Loucy (cell line): ENCODE measurements around the gene ZNF467.

Experiments
- H2AFZ ChIP-seq: fragments of 200-600 bp; sonication (generic); 2 replicates; pipeline ENCODE4 v1.6.0; 2016; ENCODE audit warnings: antibody characterized with exemption, mild to moderate bottlenecking, low read length, moderate library complexity
- H3F3A ChIP-seq: fragments of 200-600 bp; 2 replicates; pipeline ENCODE4 v1.6.0; 2016; ENCODE audit warnings: antibody characterized with exemption, low read depth, mild to moderate bottlenecking
- H3K27me3 ChIP-seq: fragments of 200-600 bp; sonication (generic); 2 replicates; pipeline ENCODE4 v1.6.1; 2014; ENCODE audit warnings: low read length, mild to moderate bottlenecking; ENCODE audit not compliant: insufficient read depth, poor library complexity, severe bottlenecking
- H3K36me3 ChIP-seq: fragments of 200-600 bp; sonication (generic); 2 replicates; pipeline ENCODE4 v1.6.1; 2016; ENCODE audit warnings: low read length; ENCODE audit not compliant: insufficient read depth
- H3K4me1 ChIP-seq: fragments of 200-600 bp; sonication (generic); 2 replicates; pipeline ENCODE4 v1.5.1; 2014; ENCODE audit warnings: low read length, mild to moderate bottlenecking; ENCODE audit not compliant: insufficient read depth, poor library complexity, severe bottlenecking
- H3K4me2 ChIP-seq: fragments of 200-600 bp; sonication (generic); 2 replicates; pipeline ENCODE4 v1.6.0; 2014; ENCODE audit warnings: antibody characterized with exemption, low read length, low read depth, mild to moderate bottlenecking; ENCODE audit not compliant: poor library complexity, severe bottlenecking
- H3K4me3 ChIP-seq: fragments of 200-600 bp; sonication (generic); 2 replicates; pipeline ENCODE4 v1.5.1; 2014; ENCODE audit warnings: low read length, mild to moderate bottlenecking, mixed read lengths; ENCODE audit not compliant: poor library complexity, severe bottlenecking
- H3K79me2 ChIP-seq: fragments of 200-600 bp; sonication (generic); 2 replicates; pipeline ENCODE4 v1.6.1; 2014; ENCODE audit warnings: low read length; ENCODE audit not compliant: insufficient read depth
- H3K9ac ChIP-seq: fragments of 200-600 bp; sonication (generic); 2 replicates; pipeline ENCODE4 v1.6.0; 2014; ENCODE audit warnings: mild to moderate bottlenecking, low read depth, low read length, moderate library complexity; ENCODE audit not compliant: poor library complexity, severe bottlenecking
- H3K9me2 ChIP-seq: fragments of 200-600 bp; sonication (generic); replicated peaks from 2 replicates; pipeline ENCODE4 v1.6.1; 2016; ENCODE audit warnings: low read depth, low read length, mixed read lengths
- H3K9me3 ChIP-seq: fragments of 200-600 bp; sonication (generic); 2 replicates; pipeline ENCODE4 v1.6.1; 2014; ENCODE audit warnings: mild to moderate bottlenecking, antibody characterized with exemption, low read length, low read depth; ENCODE audit not compliant: insufficient read depth
- H4K20me1 ChIP-seq: fragments of 200-600 bp; sonication (generic); 2 replicates; pipeline ENCODE4 v1.6.0; 2014; ENCODE audit warnings: antibody characterized with exemption, low read length, mild to moderate bottlenecking; ENCODE audit not compliant: insufficient read depth, poor library complexity, severe bottlenecking
- EZH2phosphoT487 ChIP-seq: fragments of 200-600 bp; IDR thresholded peaks from 2 replicates; pipeline ENCODE4 v1.6.1; 2018; ENCODE audit warnings: antibody characterized with exemption, mild to moderate bottlenecking, moderate library complexity, borderline replicate concordance
- TF ChIP-seq, protein P1 (sequence below): fragments of 200-600 bp; sonication (generic); conservative IDR thresholded peaks from 2 replicates; pipeline ENCODE4 v1.5.1; 2014; ENCODE audit warnings: mild to moderate bottlenecking, antibody characterized with exemption, low read length

The ZNF467 gene

DNA sequence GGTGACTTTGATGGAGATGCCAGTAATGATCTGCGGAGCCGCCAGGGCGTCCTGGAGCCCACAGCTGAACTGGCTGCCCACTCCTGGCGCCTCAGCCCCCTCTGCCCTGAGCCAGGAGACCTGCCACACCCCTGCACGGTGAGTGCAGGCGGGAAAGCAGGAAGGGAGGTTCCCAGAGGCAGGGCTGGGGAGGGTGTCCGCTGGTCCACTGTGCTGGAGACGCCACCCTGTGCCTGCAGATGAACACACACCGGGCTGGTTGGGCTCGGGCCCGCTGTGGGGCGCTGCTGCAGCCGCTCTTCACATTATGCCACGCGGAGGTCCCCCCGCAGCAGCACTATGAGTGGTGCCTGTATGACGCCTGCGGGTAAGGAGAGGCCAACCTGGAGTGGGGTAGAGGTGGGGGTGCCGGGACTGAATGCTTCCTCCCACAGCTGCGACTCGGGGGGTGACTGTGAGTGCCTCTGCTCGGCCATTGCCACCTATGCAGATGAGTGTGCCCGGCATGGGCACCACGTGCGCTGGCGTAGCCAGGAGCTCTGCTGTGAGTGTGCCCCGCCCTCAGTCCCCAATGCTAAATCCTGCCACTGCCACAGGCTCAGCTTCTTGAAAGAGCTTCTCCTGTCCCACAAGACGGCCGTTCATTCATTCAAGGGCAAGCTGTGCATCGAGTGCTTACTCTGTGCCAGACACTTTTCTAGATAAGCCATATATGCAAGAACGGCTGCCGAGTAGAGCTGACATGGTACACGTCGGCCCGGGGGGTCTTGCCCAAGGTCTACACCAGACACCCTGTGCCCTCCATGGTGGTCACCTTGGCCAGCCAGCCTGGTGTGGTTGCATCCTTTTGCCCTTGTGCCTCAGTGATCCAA, 14.3 kb upstream of the ZNF467 start:
- H3K79me2 ChIP-seq, result no peaks in the 10 kb centered on the region
- H3K4me1 ChIP-seq, result no peaks in the 10 kb centered on the region
- 0 out of 2 replicates have a peak overlapping the region, but pooled peaks have one; percentile 19 for H2AFZ ChIP-seq
- H3K4me3 ChIP-seq, result peak overlapping the region; percentile 34
- H3K27me3 ChIP-seq, result no peaks in the 10 kb centered on the region
- H3K9me2 ChIP-seq, result no peaks in the 10 kb centered on the region
- peak overlapping the region; percentile 53 for H3K4me2 ChIP-seq
- no peak for TF ChIP-seq EZH2phosphoT487
- TF ChIP-seq, protein P1, sequence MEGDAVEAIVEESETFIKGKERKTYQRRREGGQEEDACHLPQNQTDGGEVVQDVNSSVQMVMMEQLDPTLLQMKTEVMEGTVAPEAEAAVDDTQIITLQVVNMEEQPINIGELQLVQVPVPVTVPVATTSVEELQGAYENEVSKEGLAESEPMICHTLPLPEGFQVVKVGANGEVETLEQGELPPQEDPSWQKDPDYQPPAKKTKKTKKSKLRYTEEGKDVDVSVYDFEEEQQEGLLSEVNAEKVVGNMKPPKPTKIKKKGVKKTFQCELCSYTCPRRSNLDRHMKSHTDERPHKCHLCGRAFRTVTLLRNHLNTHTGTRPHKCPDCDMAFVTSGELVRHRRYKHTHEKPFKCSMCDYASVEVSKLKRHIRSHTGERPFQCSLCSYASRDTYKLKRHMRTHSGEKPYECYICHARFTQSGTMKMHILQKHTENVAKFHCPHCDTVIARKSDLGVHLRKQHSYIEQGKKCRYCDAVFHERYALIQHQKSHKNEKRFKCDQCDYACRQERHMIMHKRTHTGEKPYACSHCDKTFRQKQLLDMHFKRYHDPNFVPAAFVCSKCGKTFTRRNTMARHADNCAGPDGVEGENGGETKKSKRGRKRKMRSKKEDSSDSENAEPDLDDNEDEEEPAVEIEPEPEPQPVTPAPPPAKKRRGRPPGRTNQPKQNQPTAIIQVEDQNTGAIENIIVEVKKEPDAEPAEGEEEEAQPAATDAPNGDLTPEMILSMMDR, result peak; percentile 57
- no peaks in the 10 kb centered on the region for H3K36me3 ChIP-seq
- no peaks in the 10 kb centered on the region for H3F3A ChIP-seq
- H3K9ac ChIP-seq, result no peak overlapping the region
- H4K20me1 ChIP-seq, result no peaks in the 10 kb centered on the region
- H3K9me3 ChIP-seq, result no peaks in the 10 kb centered on the region

DNA sequence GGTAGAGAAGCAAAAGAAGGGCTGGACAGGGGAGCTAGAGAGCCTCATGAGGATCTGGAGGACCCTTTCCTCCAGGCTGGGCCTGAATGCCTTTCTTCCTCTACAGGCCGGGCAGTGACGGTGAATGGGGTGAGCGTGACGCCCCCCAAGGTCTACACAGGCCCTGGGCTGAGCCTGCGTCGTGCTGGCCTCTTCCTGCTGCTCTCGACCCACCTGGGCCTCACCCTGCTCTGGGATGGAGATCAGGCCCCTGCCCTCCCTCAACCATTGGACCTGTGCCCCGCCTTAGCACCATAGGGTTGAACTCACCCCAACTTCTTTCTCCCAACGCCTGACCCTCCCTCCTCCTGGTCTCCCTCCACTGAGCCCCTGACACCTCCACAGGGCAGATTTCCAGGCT, 12.6 kb upstream of the ZNF467 start:
- H3K9me2 ChIP-seq, result no peaks in the 10 kb centered on the region
- H3K4me2 ChIP-seq, result no peak overlapping the region
- H3K4me3 ChIP-seq, result no peak overlapping the region
- no peaks in the 10 kb centered on the region for H3K27me3 ChIP-seq
- TF ChIP-seq, protein P1, result no peak
- H4K20me1 ChIP-seq, result no peaks in the 10 kb centered on the region
- no peaks in the 10 kb centered on the region for H3K36me3 ChIP-seq
- H3F3A ChIP-seq, result no peaks in the 10 kb centered on the region
- no peak overlapping the region for H2AFZ ChIP-seq
- no peaks in the 10 kb centered on the region for H3K79me2 ChIP-seq
- H3K4me1 ChIP-seq, result no peaks in the 10 kb centered on the region
- H3K9me3 ChIP-seq, result no peaks in the 10 kb centered on the region
- H3K9ac ChIP-seq, result no peak overlapping the region

DNA sequence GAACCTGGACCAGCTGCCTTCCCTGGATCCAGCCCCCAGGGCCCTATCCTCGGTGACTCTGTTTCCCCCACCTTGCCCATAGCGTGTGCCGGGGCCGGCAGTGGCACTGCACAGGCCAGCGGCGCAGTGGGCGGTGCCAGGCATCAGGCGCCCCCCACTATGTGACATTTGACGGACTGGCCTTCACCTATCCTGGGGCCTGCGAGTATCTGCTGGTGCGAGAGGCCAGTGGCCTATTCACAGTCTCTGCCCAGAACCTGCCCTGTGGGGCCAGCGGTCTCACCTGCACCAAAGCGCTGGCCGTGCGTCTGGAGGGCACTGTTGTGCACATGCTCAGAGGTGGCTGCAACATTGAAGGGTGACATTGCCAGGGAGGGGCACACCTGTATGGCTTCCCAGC, 12.0 kb upstream of the ZNF467 start:
- H2AFZ ChIP-seq, result no peak overlapping the region
- no peak overlapping the region for H3K4me3 ChIP-seq
- no peak overlapping the region for H3K9ac ChIP-seq
- no peaks in the 10 kb centered on the region for H3K9me3 ChIP-seq
- no peaks in the 10 kb centered on the region for H3K9me2 ChIP-seq
- no peaks in the 10 kb centered on the region for H3F3A ChIP-seq
- TF ChIP-seq, protein P1, result peak; percentile 29
- TF ChIP-seq EZH2phosphoT487, result no peak
- no peaks in the 10 kb centered on the region for H3K27me3 ChIP-seq
- no peaks in the 10 kb centered on the region for H3K79me2 ChIP-seq
- no peaks in the 10 kb centered on the region for H3K36me3 ChIP-seq
- no peaks in the 10 kb centered on the region for H4K20me1 ChIP-seq
- H3K4me2 ChIP-seq, result no peak overlapping the region
- H3K4me1 ChIP-seq, result no peaks in the 10 kb centered on the region
